ENCODE measurements around the gene EPB41L4A.
"Not testable (repeated sequence)": the region's sequence is repeated elsewhere in the genome, so short reads cannot be mapped to it uniquely, and the experiment has no call there.

Gene EPB41L4A

GRCh38 chr5:112248623-112249022 lies 170.5 kb downstream of the EPB41L4A start:
- no peak for DNase-seq

- no peak for DNase-seq
These were observed 171.1 kb downstream of the EPB41L4A start for GRCh38 chr5:112247960-112248359.

GRCh38 chr5:112245656-112246055 lies 173.4 kb downstream of the EPB41L4A start:
- DNase-seq, result no peak

- DNase-seq, result no peak
These were observed 179.1 kb downstream of the EPB41L4A start for GRCh38 chr5:112239996-112240395.

- DNase-seq, result no peak
These were observed 180.6 kb downstream of the EPB41L4A start for GRCh38 chr5:112238473-112238872.

GRCh38 chr5:112237456-112237855 lies 181.6 kb downstream of the EPB41L4A start:
- DNase-seq, result no peak

- no peak for DNase-seq
These were observed 185.1 kb downstream of the EPB41L4A start for GRCh38 chr5:112234000-112234399.

- no peak for DNase-seq
These were observed 186.4 kb downstream of the EPB41L4A start for GRCh38 chr5:112232667-112233066.

- no peak for DNase-seq
These were observed 188.5 kb downstream of the EPB41L4A start for GRCh38 chr5:112230606-112231005.

- peak; percentile 13 for DNase-seq
These were observed 190.4 kb downstream of the EPB41L4A start for GRCh38 chr5:112228667-112229066.

GRCh38 chr5:112227911-112228631 lies 191.0 kb downstream of the EPB41L4A start:
- no peak for DNase-seq

GRCh38 chr5:112226215-112226614 lies 192.9 kb downstream of the EPB41L4A start:
- DNase-seq, result no peak

- not testable (repeated sequence) for DNase-seq
These were observed 196.1 kb downstream of the EPB41L4A start for GRCh38 chr5:112222997-112223396.

- no peak for DNase-seq
These were observed 197.9 kb downstream of the EPB41L4A start for GRCh38 chr5:112221128-112221527.

GRCh38 chr5:112219000-112219399 lies 200.1 kb downstream of the EPB41L4A start:
- DNase-seq, result no peak

- DNase-seq, result no peak
These were observed 201.1 kb downstream of the EPB41L4A start for GRCh38 chr5:112217843-112218579.

GRCh38 chr5:112216140-112216539 lies 202.9 kb downstream of the EPB41L4A start:
- no peak for DNase-seq

GRCh38 chr5:112210430-112211005 lies 208.6 kb downstream of the EPB41L4A start:
- DNase-seq, result peak; percentile 2

- DNase-seq, result no peak
These were observed 210.1 kb downstream of the EPB41L4A start for GRCh38 chr5:112208699-112209615.

- not testable (repeated sequence) for DNase-seq
These were observed 210.9 kb downstream of the EPB41L4A start for GRCh38 chr5:112208195-112208594.

- DNase-seq, result no peak
These were observed 213.2 kb downstream of the EPB41L4A start for GRCh38 chr5:112205846-112206245.

- no peak for DNase-seq
These were observed 215.8 kb downstream of the EPB41L4A start for GRCh38 chr5:112203229-112203628.

GRCh38 chr5:112202694-112203093 lies 216.4 kb downstream of the EPB41L4A start:
- DNase-seq, result no peak
